Natural killer cell (primary cell): ENCODE measurements around the gene COQ3. TPM values are rescaled to one million over a fixed set of nuclear protein-coding genes. Genes with fewer than 3 reads are reported as not detected.

ENCODE experiments used
- ATAC-seq, 3 donors: fragments of 150-1000 bp in 2 of 3; fragments of 200-7000 bp in 1 of 3; cut with Tn5 transposase; 1 replicate in 1 of 3; 2 replicates in 2 of 3; pipeline ENCODE4 v1.10.0; 2021; ENCODE audit warnings: mild to moderate bottlenecking in 2 of 3, moderate library complexity in 2 of 3
- DNase-seq, 2 donors: peaks; one replicate each; pipeline versions ENCODE4 v3.0.0 to v3.0.0-alpha.2; 2013 to 2021; ENCODE audit warnings: mixed read lengths in 1 of 2
- H3K27ac ChIP-seq: one replicate; pipeline ENCODE4 v1.5.1; 2013; ENCODE audit warnings: mild to moderate bottlenecking, low read length
- H3K27me3 ChIP-seq: one replicate; pipeline ENCODE4 v1.6.1; 2013; ENCODE audit warnings: low read length; ENCODE audit not compliant: control insufficient read depth, insufficient read depth
- H3K36me3 ChIP-seq: one replicate; pipeline ENCODE4 v1.6.1; 2013; ENCODE audit warnings: low read length; ENCODE audit not compliant: control insufficient read depth, insufficient read depth
- H3K4me1 ChIP-seq: one replicate; pipeline ENCODE4 v1.6.1; 2013; ENCODE audit warnings: low read length; ENCODE audit not compliant: control insufficient read depth, insufficient read depth
- H3K4me3 ChIP-seq: one replicate; pipeline ENCODE4 v1.5.1; 2013; ENCODE audit warnings: low read length
- H3K9me3 ChIP-seq: one replicate; pipeline ENCODE4 v1.6.1; 2013; ENCODE audit warnings: low read length; ENCODE audit not compliant: control insufficient read depth, insufficient read depth
- H3K27ac Mint-ChIP-seq, 2 donors: one replicate each; pipeline ENCODE4 v1.8.0; 2022; ENCODE audit warnings: mild to moderate bottlenecking in 2 of 2, mixed read lengths in 2 of 2, moderate library complexity in 1 of 2
- H3K27me3 Mint-ChIP-seq, 2 donors: one replicate each; pipeline ENCODE4 v1.8.0; 2022; ENCODE audit warnings: low read depth in 2 of 2, mixed read lengths in 2 of 2
- H3K36me3 Mint-ChIP-seq: one replicate; pipeline ENCODE4 v1.8.0; 2022; ENCODE audit warnings: mixed read lengths
- H3K4me1 Mint-ChIP-seq, 2 donors: one replicate each; pipeline ENCODE4 v1.8.0; 2022; ENCODE audit warnings: mixed read lengths in 2 of 2
- H3K4me3 Mint-ChIP-seq: one replicate; pipeline ENCODE4 v1.8.0; 2022; ENCODE audit warnings: mild to moderate bottlenecking, moderate library complexity, mixed read lengths
- H3K9me3 Mint-ChIP-seq, 2 donors: one replicate each; pipeline ENCODE4 v1.8.0; 2022; ENCODE audit warnings: mixed read lengths in 2 of 2
- WGBS: methylation state at CpG from one replicate; pipeline ENCODE4 v1.1.7; 2013; ENCODE audit warnings: missing lambda C conversion rate; ENCODE audit not compliant: insufficient coverage; 5-methylcytosine and 5-hydroxymethylcytosine counted together
- intact Hi-C: fragments of 100-400 bp; cut with micrococcal nuclease; formaldehyde crosslinking; loops from one replicate; pipeline ENCODE4 v1.14.2; 2022
- total RNA-seq, 4 donors: library from RNA; stranded (reverse); fragments of 120-200 nt in 1 of 4; gene quantifications; one replicate each; pipeline versions ENCODE4 v1.2.3 to v1.2.4, GENCODE V29; 2013 to 2022
- TF ChIP-seq, protein P1 (sequence below): fragments of 200-600 bp; IDR thresholded peaks from one replicate; pipeline ENCODE4 v1.8.0; 2022; ENCODE audit warnings: antibody characterized with exemption

Gene COQ3
- total RNA-seq, 3 donors from 2014 or later (not counting 1 experiment from before 2014, with no cell fraction given), result 2.5 to 3.7 (median 2.6) TPM

DNA sequence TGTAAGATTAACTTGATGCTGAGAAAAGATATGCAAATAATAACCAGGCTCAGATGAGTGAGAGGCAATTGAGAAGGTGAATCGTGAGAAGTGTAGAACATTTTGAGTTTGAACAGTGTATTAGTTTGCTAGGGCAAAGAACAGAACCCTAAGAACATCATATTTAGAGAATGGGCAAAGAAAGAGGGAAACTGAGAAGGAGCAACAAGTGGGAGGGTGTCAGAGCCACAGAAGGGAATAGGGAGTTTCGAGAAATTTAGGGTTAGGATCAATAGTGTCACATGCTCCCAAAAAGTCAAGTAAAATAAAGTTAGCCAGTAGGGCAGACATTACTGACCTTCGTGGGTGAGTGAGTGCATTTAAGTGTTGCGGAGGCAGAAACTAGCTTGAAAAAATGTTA is 39.0 kb downstream of the COQ3 start:
- Histone ChIP-seq H3K4me3 (no peak overlapping the region), H3K27me3 (peaks cover 14% of the 10 kb centered on the region), H3K36me3 (no peaks in the 10 kb centered on the region), H3K27ac (no peak overlapping the region), H3K9me3 (no peaks in the 10 kb centered on the region), H3K4me1 (no peaks in the 10 kb centered on the region)
- WGBS, result 70% methylated on average over 4 of the region's 4 CpGs
- ATAC-seq, result no peak
- H3K4me3 Mint-ChIP-seq, result no peak overlapping the region
- DNase-seq, result no peak
- intact Hi-C loops, result no loop called here
- no peaks in the 10 kb centered on the region for H3K36me3 Mint-ChIP-seq
- no peak overlapping the region for H3K27ac Mint-ChIP-seq
- no peaks in the 10 kb centered on the region for H3K9me3 Mint-ChIP-seq
- TF ChIP-seq, protein P1, sequence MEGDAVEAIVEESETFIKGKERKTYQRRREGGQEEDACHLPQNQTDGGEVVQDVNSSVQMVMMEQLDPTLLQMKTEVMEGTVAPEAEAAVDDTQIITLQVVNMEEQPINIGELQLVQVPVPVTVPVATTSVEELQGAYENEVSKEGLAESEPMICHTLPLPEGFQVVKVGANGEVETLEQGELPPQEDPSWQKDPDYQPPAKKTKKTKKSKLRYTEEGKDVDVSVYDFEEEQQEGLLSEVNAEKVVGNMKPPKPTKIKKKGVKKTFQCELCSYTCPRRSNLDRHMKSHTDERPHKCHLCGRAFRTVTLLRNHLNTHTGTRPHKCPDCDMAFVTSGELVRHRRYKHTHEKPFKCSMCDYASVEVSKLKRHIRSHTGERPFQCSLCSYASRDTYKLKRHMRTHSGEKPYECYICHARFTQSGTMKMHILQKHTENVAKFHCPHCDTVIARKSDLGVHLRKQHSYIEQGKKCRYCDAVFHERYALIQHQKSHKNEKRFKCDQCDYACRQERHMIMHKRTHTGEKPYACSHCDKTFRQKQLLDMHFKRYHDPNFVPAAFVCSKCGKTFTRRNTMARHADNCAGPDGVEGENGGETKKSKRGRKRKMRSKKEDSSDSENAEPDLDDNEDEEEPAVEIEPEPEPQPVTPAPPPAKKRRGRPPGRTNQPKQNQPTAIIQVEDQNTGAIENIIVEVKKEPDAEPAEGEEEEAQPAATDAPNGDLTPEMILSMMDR, result no peak
- no peaks in the 10 kb centered on the region for H3K4me1 Mint-ChIP-seq
- peaks cover 34 to 72% of the 10 kb centered on the region in 2 donors for H3K27me3 Mint-ChIP-seq

GRCh38 chr6:99353126-99353525 is 40.9 kb downstream of the COQ3 start:
- H3K9me3 Mint-ChIP-seq, result no peaks in the 10 kb centered on the region
- DNase-seq, result no peak
- H3K4me3 Mint-ChIP-seq, result no peak overlapping the region
- Histone ChIP-seq H3K36me3 (no peaks in the 10 kb centered on the region), H3K27me3 (peaks cover 20% of the 10 kb centered on the region), H3K4me1 (no peaks in the 10 kb centered on the region), H3K4me3 (no peak overlapping the region), H3K9me3 (no peaks in the 10 kb centered on the region), H3K27ac (no peak overlapping the region)
- TF ChIP-seq, protein P1, result no peak
- H3K27me3 Mint-ChIP-seq, result peaks cover 42 to 69% of the 10 kb centered on the region in 2 donors
- H3K27ac Mint-ChIP-seq, result no peak overlapping the region
- H3K36me3 Mint-ChIP-seq, result no peaks in the 10 kb centered on the region
- no peaks in the 10 kb centered on the region for H3K4me1 Mint-ChIP-seq
- intact Hi-C loops, result no loop called here
- ATAC-seq, result no peak
- 78% methylated on average over 9 of the region's 9 CpGs for WGBS

- WGBS, result 29% methylated on average over 8 of the region's 10 CpGs
- DNase-seq (no peak), ATAC-seq (no peak)
- Histone ChIP-seq H3K27me3 (peaks cover 20% of the 10 kb centered on the region), H3K36me3 (no peaks in the 10 kb centered on the region), H3K27ac (no peak overlapping the region), H3K9me3 (no peaks in the 10 kb centered on the region), H3K4me1 (no peaks in the 10 kb centered on the region), H3K4me3 (no peak overlapping the region)
- H3K9me3 Mint-ChIP-seq, result no peaks in the 10 kb centered on the region
- no peaks in the 10 kb centered on the region for H3K36me3 Mint-ChIP-seq
- intact Hi-C loops, result no loop called here
- H3K4me3 Mint-ChIP-seq, result no peak overlapping the region
- peaks cover 42 to 68% of the 10 kb centered on the region in 2 donors for H3K27me3 Mint-ChIP-seq
- H3K27ac Mint-ChIP-seq, result no peak overlapping the region
- TF ChIP-seq, protein P1, result no peak
- no peaks in the 10 kb centered on the region for H3K4me1 Mint-ChIP-seq
Observed at GRCh38 chr6:99350573-99350972, 43.4 kb downstream of the COQ3 start.
